ENCODE data around the gene AOC1. TPM values are rescaled to one million over a fixed set of nuclear protein-coding genes. Genes with fewer than 3 reads are reported as not detected.

Gene AOC1
- total RNA-seq, 2 experiments from 2014 or later, result not detected

DNA sequence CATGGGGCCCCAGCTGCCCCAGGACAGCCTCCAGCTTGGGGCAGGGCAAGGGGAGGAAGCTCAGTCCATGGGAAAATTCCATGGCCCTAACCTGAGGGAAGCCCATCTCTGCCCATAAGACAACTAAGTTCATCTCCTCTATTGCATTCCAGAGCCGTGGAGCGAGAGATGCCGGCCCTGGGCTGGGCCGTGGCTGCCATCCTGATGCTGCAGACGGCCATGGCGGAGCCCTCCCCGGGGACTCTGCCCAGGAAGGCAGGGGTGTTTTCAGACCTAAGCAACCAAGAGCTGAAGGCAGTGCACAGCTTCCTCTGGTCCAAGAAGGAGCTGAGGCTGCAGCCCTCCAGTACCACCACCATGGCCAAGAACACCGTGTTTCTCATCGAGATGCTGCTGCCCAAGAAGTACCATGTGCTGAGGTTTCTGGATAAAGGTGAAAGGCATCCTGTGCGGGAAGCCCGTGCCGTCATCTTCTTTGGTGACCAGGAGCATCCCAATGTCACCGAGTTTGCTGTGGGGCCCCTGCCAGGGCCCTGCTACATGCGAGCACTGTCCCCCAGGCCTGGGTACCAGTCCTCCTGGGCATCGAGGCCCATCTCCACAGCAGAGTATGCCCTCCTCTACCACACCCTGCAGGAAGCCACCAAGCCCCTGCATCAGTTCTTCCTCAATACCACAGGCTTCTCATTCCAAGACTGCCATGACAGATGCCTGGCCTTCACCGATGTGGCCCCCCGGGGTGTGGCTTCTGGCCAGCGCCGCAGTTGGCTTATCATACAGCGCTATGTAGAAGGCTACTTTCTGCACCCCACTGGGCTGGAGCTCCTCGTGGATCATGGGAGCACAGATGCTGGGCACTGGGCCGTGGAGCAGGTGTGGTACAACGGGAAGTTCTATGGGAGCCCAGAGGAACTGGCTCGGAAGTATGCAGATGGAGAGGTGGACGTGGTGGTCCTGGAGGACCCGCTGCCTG, 4.3 kb downstream of the AOC1 start:
- POLR2A ChIA-PET, result no interaction called here
- CTCF ChIA-PET, result interaction anchor here (1.4 kb wide), 1 partner anchor 42 kb away, joined by 3 read pairs; no protein-coding TSS in a partner anchor

DNA sequence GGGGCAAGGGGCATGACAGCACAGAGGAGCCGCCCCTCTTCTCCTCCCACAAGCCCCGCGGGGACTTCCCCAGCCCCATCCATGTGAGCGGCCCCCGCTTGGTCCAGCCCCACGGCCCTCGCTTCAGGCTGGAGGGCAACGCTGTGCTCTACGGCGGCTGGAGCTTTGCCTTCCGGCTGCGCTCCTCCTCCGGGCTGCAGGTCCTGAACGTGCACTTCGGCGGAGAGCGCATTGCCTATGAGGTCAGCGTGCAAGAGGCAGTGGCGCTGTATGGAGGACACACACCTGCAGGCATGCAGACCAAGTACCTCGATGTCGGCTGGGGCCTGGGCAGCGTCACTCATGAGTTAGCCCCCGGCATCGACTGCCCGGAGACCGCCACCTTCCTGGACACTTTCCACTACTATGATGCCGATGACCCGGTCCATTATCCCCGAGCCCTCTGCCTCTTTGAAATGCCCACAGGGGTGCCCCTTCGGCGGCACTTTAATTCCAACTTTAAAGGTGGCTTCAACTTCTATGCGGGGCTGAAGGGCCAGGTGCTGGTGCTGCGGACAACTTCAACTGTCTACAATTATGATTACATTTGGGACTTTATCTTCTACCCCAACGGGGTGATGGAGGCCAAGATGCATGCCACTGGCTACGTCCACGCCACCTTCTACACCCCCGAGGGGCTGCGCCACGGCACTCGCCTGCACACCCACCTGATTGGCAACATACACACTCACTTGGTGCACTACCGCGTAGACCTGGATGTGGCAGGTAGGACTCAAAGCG, 5.1 kb downstream of the AOC1 start:
- ChIA-PET CTCF (no interaction called here), POLR2A (no interaction called here)

DNA sequence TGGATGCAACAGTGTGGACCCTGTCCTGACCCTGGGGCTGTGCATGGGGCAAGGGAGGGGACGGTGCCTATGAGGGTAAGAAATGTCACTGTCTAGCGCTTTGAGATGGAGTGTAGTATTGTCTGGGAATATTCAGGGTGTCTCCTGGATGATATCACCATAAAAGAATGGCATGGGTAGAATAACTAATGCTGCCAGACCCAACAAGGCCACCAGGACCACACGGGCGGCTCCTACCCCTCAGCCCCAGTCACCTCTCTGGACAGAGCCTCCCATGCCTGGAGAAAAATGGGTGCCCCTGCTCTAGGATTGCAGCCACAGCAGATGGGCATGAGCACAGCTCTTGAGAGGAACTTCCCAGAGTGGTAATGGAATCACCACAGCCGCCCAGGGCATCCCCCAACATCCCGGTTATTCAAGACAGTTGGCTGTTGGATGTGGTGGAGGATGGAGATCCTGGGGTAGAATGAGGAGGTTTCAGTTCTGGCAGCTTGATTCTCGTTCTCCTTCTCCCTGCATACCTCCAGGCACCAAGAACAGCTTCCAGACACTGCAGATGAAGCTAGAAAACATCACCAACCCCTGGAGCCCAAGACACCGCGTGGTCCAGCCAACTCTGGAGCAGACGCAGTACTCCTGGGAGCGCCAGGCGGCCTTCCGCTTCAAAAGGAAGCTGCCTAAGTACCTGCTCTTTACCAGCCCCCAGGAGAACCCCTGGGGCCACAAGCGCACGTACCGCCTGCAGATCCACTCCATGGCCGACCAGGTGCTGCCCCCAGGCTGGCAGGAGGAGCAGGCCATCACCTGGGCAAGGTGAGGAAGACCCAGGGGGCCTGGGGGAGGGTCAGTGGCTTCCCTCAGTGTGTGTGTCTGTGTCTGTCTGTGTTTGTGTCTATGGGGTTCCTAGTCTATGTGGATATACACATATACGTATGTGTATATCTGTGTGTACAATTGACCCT, 6.2 kb downstream of the AOC1 start:
- CTCF ChIA-PET, result interaction anchor here (0.7 to 1.3 kb wide), 2 partner anchors 17 to 266 kb away, joined by 4 read pairs; no protein-coding TSS in a partner anchor

DNA sequence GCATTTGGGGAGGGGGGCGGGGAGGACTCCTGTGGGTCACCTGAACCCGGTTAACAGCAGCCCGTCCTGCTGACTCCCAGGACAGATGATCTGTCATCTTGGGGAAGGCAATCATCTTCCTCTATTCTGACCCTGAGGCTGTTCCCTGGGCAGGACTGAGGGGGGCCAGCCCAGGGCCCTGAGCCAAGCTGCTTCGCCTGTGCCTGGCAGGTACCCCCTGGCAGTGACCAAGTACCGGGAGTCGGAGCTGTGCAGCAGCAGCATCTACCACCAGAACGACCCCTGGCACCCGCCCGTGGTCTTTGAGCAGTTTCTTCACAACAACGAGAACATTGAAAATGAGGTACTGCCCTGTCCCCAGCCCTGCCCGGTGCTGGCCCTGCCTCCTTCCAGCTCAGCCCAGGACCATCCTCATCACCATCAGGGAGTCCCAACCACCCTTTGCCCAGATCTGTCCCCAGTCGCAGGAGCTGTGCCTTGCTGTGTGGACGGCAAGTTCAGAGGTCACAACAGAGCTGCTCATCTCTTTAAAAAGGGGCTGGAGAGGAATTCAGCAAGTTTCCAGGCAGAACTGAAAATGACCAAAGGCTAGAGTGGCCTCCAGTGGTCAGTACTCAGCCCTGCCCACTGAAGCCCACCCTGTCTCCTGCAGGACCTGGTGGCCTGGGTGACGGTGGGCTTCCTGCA, 8.1 kb downstream of the AOC1 start:
- ChIA-PET CTCF (no interaction called here), POLR2A (no interaction called here)

More for the DNA sequence above, 6.2 kb downstream of the AOC1 start:
- POLR2A ChIA-PET, result no interaction called here

DNA sequence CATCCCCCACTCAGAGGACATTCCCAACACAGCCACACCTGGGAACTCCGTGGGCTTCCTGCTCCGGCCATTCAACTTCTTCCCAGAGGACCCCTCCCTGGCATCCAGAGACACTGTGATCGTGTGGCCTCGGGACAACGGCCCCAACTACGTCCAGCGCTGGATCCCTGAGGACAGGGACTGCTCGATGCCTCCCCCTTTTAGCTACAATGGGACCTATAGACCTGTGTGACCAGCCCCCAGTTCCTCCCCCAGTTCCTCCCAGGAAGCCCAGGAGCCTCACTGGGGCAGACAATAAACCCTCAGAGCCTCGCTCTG, 8.6 kb downstream of the AOC1 start:
- ChIA-PET CTCF (interaction anchor here (0.6 kb wide), 1 partner anchor 1439 kb away, joined by 3 read pairs; no protein-coding TSS in a partner anchor), POLR2A (no interaction called here)

DNA sequence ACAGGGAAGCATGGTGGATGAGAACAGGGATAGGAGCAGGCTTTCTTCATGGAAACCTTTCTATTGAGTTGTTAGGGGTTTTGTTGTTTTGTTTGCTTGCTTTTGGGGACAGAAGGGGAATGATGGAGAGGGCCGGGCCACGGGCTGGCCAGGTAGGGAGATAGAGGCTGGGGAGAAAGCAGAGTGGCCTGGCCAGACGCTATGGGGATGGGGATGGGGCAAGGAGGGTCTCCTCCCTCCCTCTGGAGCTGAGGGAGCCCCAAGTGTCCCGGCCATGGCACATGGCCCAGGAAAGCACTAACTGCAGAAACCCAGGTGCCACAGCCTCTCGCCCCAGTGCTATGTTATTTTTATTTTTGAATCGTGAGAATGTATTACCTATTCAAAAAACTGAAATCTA, 10.0 kb downstream of the AOC1 start:
- ChIA-PET POLR2A (no interaction called here), CTCF (no interaction called here)

DNA sequence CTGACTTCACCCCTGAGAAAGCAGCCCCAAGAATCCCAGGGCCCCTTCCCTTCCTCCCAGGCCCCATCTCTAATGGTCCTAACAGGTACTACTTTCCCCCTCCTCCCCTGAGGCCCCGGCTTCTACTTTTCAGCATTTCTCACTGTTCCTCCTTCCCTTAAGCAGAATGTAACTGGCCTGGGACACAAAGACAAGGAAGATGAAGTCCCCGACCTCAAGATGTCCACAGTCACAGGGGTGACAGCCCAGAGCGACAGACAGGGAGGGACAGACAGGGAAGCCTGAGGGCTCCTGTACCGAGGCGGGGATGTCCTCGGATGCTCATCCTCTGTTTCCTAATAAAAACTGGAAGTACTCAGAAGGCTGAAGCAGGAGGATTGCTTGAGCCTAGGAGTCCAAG, 11.6 kb downstream of the AOC1 start:
- CTCF ChIA-PET, result no interaction called here
- POLR2A ChIA-PET, result no interaction called here

DNA sequence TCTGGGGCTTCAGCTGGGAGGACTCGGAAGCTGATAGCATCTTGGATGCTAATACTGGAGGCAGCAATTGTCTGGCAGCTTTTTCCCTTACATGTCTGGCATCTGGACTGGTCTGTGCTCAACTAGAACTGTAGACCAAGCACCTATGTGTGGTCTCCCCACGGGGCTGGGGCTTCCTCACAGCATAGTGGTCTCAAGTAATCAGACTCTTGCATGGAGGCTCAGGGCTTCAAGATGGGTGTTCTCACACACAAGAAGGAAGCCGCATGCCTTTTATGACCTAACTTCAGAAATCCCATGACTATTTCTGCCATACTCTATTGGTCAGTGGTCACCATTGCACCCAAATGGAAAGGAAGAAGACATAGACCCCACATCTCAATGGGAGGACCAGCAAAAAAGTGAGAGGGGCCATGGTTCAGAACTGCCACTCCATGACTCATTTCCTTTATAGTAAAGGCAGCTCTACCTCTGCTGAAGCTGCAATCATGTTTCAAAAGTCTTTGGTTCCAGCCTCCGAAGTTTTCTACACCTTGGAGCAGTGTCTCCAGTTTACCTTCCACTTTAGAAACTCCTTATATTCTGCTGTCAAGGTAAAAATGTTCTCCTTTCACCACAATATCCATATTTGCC, 14.7 kb downstream of the AOC1 start:
- CTCF ChIA-PET, result interaction anchor here (0.9 to 1.2 kb wide), 3 partner anchors 9 to 17 kb away, joined by 3 read pairs; no protein-coding TSS in a partner anchor
- POLR2A ChIA-PET, result no interaction called here

DNA sequence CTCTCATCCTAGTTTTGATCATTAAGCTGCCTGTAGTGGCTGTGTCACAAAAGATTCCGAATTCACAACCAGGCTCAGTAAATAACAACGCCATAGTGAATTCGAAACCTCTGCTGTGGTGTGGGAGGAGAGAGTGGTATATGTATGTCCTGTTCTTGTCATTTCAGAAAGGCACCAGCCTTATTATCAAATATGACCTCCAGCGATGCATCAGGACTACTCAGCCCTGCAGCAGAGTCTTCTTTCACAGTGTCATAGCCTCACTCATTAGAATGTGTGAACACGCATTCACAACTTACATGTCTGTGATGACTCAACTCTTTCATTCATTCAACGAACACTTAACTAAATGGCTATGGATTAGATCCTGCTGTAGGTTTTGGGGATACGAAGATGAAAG, 15.3 kb downstream of the AOC1 start:
- ChIA-PET POLR2A (no interaction called here), CTCF (interaction anchor here (1.2 to 1.3 kb wide), 3 partner anchors 10 to 30 kb away, joined by 3 to 4 read pairs (median 3); no protein-coding TSS in a partner anchor)

DNA sequence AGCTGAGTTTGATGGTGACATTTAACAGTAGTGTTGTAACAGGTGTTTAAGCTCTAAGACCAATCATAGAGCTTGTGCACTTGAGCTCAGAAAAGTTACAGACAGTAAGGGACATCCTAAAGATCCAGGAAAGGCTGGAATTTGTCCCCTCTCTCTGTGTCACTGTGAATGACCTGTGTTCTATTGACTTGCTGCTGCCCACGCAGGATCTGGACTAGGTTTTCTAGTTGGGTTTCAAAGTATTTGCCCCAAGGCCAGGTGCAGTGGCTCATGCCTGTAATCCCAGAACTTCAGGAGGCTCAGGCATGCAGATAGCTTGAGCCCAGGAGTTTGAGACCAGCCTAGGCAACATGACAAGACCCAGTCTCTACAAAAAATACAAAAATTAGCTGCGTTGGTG, 17.1 kb downstream of the AOC1 start:
- POLR2A ChIA-PET, result no interaction called here
- CTCF ChIA-PET, result interaction anchor here (0.6 to 0.9 kb wide), 2 partner anchors 149 to 416 kb away, joined by 3 read pairs; no protein-coding TSS in a partner anchor

DNA sequence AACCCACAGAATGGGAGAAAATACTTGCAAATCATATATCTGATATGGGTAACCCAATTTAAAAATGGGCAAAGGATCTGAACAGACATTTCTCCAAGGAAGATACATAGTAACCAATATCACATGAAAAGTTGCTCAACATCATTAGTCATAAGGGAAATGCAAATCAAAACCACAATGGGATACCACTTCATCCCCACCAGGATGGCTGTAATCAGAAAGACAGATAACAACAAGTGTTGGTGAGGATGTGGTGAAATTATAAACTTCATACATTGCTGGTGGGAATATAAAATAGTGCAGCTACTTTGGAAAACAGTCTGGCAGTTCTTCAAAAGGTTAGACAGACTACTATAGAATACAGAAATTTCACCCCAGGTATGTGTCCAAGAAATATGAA, 19.3 kb downstream of the AOC1 start:
- CTCF ChIA-PET, result no interaction called here

DNA sequence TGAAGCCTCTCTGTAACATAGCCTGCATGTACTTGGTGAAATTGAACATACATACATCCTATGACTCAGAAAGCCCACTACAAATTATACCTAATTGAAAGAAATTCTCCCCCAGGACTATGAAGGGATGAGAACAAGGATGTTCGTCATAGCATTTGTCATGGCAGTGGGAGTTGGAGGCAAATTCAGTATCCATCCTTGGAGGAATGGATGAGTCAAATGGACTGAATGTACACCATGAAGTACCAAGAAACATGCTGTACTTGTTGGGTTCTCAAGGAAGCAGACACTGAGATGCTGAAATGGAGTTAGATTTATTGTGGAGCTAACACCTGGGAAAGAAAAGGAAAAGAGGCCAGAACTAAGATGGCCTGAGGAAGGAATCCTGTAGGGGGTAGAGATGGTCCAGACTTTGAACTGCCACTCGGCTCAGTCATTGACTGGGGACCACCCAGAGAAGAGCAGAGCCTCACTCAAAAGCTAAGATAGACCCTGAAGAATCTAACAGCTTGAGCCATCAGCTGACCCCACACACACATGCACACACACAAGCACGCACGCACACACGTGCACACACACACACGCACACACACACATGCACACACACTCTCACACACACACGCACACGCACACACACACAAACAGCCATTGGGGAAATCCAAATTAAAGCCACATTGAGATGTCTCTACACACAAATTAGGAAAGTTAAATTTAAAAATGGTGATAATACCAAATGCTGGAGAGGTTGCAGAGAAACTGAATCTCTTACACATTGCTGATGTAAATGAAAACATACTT, 22.3 kb downstream of the AOC1 start:
- ChIA-PET POLR2A (no interaction called here), CTCF (no interaction called here)

More for the DNA sequence above, 19.3 kb downstream of the AOC1 start:
- POLR2A ChIA-PET, result no interaction called here

DNA sequence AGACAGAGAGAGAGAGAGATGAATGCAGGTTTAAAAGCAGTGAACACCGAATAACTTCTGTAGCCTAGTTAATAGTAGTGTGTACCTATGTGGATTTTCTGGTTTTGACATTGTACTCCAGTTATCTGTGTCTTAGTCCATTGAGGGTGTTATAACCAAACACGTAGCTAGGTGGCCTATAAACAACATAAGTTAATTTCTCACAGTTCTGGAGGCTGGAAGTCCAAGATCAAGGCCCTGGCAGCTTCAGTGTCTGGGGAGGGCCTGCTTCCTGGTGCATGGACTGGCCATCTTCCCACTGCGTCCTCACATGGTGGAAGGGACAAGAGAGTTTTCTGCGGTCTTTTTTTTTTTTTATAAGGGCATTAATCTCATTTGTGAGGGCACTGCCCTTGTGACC, 23.5 kb downstream of the AOC1 start:
- ChIA-PET POLR2A (no interaction called here), CTCF (interaction anchor here (0.8 to 1.8 kb wide), 5 partner anchors 9 to 110 kb away, joined by 3 to 7 read pairs (median 3); no protein-coding TSS in a partner anchor)

DNA sequence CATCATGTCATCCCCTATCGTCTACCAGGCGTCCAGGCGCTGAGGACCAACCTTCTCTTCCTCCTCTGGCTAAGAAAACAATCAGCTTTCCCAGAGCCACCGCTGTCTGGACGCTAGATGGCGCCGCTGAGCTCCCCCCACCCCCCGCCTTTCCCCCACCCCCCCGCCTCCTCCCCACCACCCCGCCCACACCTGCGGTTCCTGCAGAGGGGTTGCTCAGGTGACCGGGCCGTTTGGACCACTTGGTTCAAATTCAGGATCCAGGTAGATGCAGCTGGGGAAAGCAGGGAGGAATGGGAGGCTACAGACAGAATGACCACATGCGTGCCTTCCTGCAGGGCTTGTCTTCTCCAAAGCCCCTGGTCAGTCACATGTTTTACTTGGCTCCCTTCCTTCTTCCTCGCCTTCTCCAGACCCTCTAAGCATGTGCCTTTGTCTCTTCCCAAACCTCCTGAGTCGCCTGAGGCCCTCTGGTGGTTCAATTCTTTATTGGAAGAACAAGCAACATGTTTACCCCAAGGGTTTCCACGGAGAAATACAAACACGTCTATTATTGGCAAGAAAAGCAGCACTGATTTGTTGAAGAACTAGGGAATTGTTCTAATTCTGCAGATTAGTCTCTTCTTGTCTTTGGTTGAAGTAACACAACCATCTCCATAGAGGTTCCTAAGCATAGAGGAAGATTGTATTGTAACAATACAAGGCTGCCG, 24.7 kb downstream of the AOC1 start:
- CTCF ChIA-PET, result interaction anchor here (0.6 to 1.8 kb wide), 5 partner anchors 21 to 109 kb away, joined by 3 to 7 read pairs (median 3); no protein-coding TSS in a partner anchor
- POLR2A ChIA-PET, result no interaction called here

DNA sequence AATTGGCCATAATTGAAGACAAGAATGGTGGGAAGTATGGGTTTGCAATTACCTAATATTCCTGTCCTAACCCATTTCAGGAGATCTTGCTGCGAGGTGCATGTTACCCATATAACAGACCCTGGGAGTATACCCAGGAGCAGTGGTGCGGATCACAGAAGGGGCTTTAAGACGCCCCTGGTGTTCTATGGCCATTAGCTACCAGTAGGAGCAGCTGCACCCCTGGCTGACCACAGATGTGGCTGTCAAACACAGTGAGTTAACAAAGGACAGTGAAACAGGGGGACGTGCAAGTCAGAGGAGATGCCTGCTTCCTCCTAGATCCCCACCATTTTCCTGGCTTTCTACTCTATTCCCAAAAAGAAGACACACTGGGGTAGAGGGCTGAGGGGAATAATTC, 25.2 kb downstream of the AOC1 start:
- POLR2A ChIA-PET, result no interaction called here

DNA sequence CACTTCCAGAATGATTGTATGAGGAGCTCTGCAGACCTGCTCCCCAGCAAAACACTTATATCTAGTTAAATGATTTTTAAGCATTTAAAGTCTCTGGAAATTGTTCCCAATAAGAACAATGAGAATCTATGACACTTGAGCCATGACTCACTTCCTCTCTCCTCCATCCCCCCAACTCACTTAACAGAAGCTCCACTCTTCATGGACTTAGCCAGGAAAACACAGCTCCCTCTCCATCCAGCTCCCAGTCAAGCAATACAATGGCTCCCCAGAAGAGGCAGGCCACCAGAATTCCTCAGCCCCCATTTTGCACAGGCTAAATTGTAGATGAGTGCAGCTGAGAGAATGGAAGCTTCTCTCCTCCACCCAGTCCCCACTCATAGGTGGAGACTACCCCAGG, 27.0 kb downstream of the AOC1 start:
- CTCF ChIA-PET, result interaction anchor here (0.9 to 1.1 kb wide), 2 partner anchors 19 kb away, joined by 3 to 4 read pairs; no protein-coding TSS in a partner anchor
- POLR2A ChIA-PET, result no interaction called here

More for the DNA sequence above, 25.2 kb downstream of the AOC1 start:
- CTCF ChIA-PET, result interaction anchor here (0.6 to 1.1 kb wide), 3 partner anchors 10 to 102 kb away, joined by 3 to 4 read pairs (median 3); no protein-coding TSS in a partner anchor

DNA sequence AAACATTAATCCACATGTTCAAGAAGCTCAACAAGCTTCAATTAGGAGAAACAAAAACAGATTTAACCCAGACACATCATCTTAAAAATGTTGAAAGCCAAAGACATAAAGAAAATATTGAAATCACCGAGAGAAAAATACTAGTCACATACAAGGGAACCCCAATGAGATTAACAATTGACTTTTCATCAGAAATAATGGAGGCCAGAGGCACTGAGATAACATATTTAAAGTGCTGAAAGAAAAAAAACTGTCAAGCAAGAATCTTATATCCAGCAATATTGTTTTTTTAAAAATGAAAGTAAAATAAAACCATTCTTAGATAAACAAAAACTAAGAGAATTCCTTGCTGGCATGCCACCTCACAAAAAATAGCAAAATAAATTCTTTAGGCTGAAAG, 28.9 kb downstream of the AOC1 start:
- ChIA-PET CTCF (no interaction called here), POLR2A (interaction anchor here (0.5 kb wide), 1 partner anchor 126 kb away, joined by 3 read pairs; no protein-coding TSS in a partner anchor)
